Vagina (tissue), 2 donors: ENCODE measurements around the gene MAP4K1. TPM values are rescaled to one million over a fixed set of nuclear protein-coding genes. Genes with fewer than 3 reads are reported as not detected.
"Not testable (repeated sequence)": the region's sequence is repeated elsewhere in the genome, so short reads cannot be mapped to it uniquely, and the experiment has no call there.

Source experiments
- DNase-seq, 2 donors: peaks; one replicate each; pipeline ENCODE4 v3.0.0-alpha.2; 2017; ENCODE audit errors: extremely low spot score in 2 of 2
- H3K27ac ChIP-seq: fragments of 200-600 bp; sonication (generic); one replicate; pipeline ENCODE4 v1.5.1; 2019
- H3K27me3 ChIP-seq: fragments of 200-600 bp; sonication (generic); one replicate; pipeline ENCODE4 v1.5.1; 2019
- H3K36me3 ChIP-seq, 2 donors: fragments of 200-600 bp; sonication (generic); one replicate each; pipeline ENCODE4 v1.5.1; 2017 to 2019
- H3K4me1 ChIP-seq: fragments of 200-600 bp; sonication (generic); one replicate; pipeline ENCODE4 v1.5.1; 2019
- H3K4me3 ChIP-seq, 2 donors: fragments of 200-600 bp; sonication (generic); 1 replicate in 1 of 2; 2 replicates in 1 of 2; pipeline ENCODE4 v1.5.1; 2016 to 2019
- H3K9me3 ChIP-seq: fragments of 200-600 bp; sonication (generic); one replicate; pipeline ENCODE4 v1.5.1; 2019
- CTCF ChIP-seq, 3 experiments: fragments of 450-650 bp in 2 of 3; fragments of 200-600 bp in 1 of 3; sonication (generic) in 1 of 3; IDR thresholded peaks; one replicate each; pipeline ENCODE4 v1.5.1; 2017 to 2019; ENCODE audit warnings: antibody characterized with exemption in 3 of 3, mild to moderate bottlenecking in 2 of 3, moderate library complexity in 2 of 3
- POLR2A ChIP-seq, 2 donors: fragments of 450-650 bp; IDR thresholded peaks; one replicate each; pipeline ENCODE4 v1.6.1; 2017; ENCODE audit warnings: antibody characterized with exemption in 2 of 2, mild to moderate bottlenecking in 2 of 2, moderate library complexity in 2 of 2
- POLR2AphosphoS5 ChIP-seq, 2 donors: sonication (generic); formaldehyde crosslinking; IDR thresholded peaks; one replicate each; pipeline ENCODE4 v1.9.0; 2017; ENCODE audit warnings: antibody characterized with exemption in 2 of 2, mild to moderate bottlenecking in 2 of 2, low read depth in 1 of 2; ENCODE audit not compliant: insufficient read depth in 1 of 2
- intact Hi-C: fragments of 100-400 bp; cut with DNase I; formaldehyde crosslinking; loops from one replicate; pipeline ENCODE4 v1.15.1; 2023
- total RNA-seq: library from RNA; depleted of rRNA; stranded (reverse); fragments of >200 nt; gene quantifications from one replicate; pipeline ENCODE4 v1.2.3, GENCODE V29; 2016

MAP4K1 gene
- total RNA-seq, 1 donor from 2014 or later: 47.9 TPM

GRCh38 chr19:38580080-38580479, 37.7 kb downstream of the MAP4K1 start:
- intact Hi-C loops: no loop called here
- no peak overlapping the region for H3K4me3 ChIP-seq
- TF ChIP-seq CTCF (IDR thresholded peaks at IDR 0.05) (no peak), POLR2AphosphoS5 (IDR thresholded peaks at IDR 0.05; ENCODE audit: insufficient read depth in 1 of 2, low read depth in 1 of 2) (no peak), POLR2A (IDR thresholded peaks at IDR 0.05) (no peak)
- DNase-seq: no peak
- no peaks in the 10 kb centered on the region for H3K36me3 ChIP-seq
- no peaks in the 10 kb centered on the region for H3K27me3 ChIP-seq
- no peaks in the 10 kb centered on the region for H3K4me1 ChIP-seq
- H3K27ac ChIP-seq: no peak overlapping the region
- no peaks in the 10 kb centered on the region for H3K9me3 ChIP-seq

- H3K4me3 ChIP-seq, H3K36me3 ChIP-seq, H3K27ac ChIP-seq, H3K9me3 ChIP-seq, H3K27me3 ChIP-seq, intact Hi-C loops, DNase-seq, H3K4me1 ChIP-seq: not testable (repeated sequence)
Measured at GRCh38 chr19:38579304-38579703, 38.4 kb downstream of the MAP4K1 start.

- intact Hi-C loops: no loop called here
- Histone ChIP-seq H3K9me3 (no peaks in the 10 kb centered on the region), H3K4me1 (no peaks in the 10 kb centered on the region), H3K4me3 (no peak overlapping the region), H3K36me3 (no peaks in the 10 kb centered on the region), H3K27ac (no peak overlapping the region), H3K27me3 (no peaks in the 10 kb centered on the region)
- TF ChIP-seq CTCF (IDR thresholded peaks at IDR 0.05) (no peak), POLR2AphosphoS5 (IDR thresholded peaks at IDR 0.05; ENCODE audit: insufficient read depth in 1 of 2, low read depth in 1 of 2) (no peak), POLR2A (IDR thresholded peaks at IDR 0.05) (no peak)
- DNase-seq: no peak
Measured at GRCh38 chr19:38577826-38578225, 39.9 kb downstream of the MAP4K1 start.

GRCh38 chr19:38571682-38572081, 46.1 kb downstream of the MAP4K1 start:
- no peak for DNase-seq
- Histone ChIP-seq H3K4me3 (no peak overlapping the region), H3K4me1 (no peaks in the 10 kb centered on the region), H3K27me3 (no peaks in the 10 kb centered on the region), H3K27ac (no peak overlapping the region), H3K36me3 (no peaks in the 10 kb centered on the region), H3K9me3 (no peaks in the 10 kb centered on the region)
- intact Hi-C loops: no loop called here
- TF ChIP-seq CTCF (IDR thresholded peaks at IDR 0.05) (no peak), POLR2A (IDR thresholded peaks at IDR 0.05) (no peak), POLR2AphosphoS5 (IDR thresholded peaks at IDR 0.05; ENCODE audit: insufficient read depth in 1 of 2, low read depth in 1 of 2) (no peak)

- no peaks in the 10 kb centered on the region for H3K27me3 ChIP-seq
- H3K9me3 ChIP-seq: no peaks in the 10 kb centered on the region
- H3K36me3 ChIP-seq: no peaks in the 10 kb centered on the region
- no peak overlapping the region for H3K27ac ChIP-seq
- no peaks in the 10 kb centered on the region for H3K4me1 ChIP-seq
- TF ChIP-seq POLR2AphosphoS5 (IDR thresholded peaks at IDR 0.05; ENCODE audit: insufficient read depth in 1 of 2, low read depth in 1 of 2): no peak
- TF ChIP-seq CTCF (IDR thresholded peaks at IDR 0.05): no peak
- no peak for TF ChIP-seq POLR2A (IDR thresholded peaks at IDR 0.05)
- no peak for DNase-seq
- no peak overlapping the region for H3K4me3 ChIP-seq
- intact Hi-C loops: no loop called here
Measured at GRCh38 chr19:38569368-38569983, 48.3 kb downstream of the MAP4K1 start.
